GM19238 (cell line): ENCODE data around the gene MAP6.

ENCODE experiments used
- DNase-seq: peaks from one replicate; pipeline ENCODE4 v3.0.0; 2011; ENCODE audit warnings: low spot score; ENCODE audit not compliant: insufficient read length

MAP6 gene

DNA sequence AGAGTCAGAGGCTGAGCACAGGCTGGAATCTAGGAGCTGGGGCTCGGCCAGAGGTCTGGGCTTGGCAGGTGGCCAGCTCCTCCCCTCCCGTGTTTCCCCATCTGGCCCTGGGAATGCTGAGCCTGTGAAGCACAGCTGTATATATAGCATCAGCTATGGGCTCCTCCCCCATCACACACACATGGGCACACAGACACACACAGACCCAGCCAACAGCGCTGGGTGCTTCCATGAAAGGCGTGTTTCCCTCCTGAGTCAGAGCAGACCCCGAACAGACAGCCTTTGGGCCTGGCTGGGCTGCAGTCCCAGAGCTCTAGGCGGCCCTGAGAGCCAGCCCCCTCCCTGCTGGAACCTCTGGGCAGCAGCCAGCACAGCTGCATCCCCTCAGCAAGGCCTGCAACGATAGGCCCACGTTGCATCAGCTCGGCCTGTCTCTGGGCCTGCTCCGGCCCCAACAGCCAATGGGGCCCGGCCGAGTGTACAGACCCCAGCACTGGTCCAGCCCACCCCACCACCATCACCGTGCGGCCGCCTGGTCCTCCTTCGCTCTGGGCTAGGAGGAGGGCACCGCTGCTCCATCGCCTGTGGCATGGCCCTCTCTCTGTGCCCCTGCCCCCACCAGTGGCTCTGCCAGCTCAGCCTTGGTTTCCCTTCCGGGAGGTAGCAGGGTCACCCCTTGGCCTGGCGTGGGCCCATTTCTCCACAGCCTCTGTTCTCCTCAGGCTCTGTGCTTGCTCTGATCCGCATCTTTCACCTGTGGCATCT is 114.4 kb downstream of the MAP6 start:
- no peak for DNase-seq

GRCh38 chr11:75553889-75554257 is 115.0 kb downstream of the MAP6 start:
- no peak for DNase-seq

DNA sequence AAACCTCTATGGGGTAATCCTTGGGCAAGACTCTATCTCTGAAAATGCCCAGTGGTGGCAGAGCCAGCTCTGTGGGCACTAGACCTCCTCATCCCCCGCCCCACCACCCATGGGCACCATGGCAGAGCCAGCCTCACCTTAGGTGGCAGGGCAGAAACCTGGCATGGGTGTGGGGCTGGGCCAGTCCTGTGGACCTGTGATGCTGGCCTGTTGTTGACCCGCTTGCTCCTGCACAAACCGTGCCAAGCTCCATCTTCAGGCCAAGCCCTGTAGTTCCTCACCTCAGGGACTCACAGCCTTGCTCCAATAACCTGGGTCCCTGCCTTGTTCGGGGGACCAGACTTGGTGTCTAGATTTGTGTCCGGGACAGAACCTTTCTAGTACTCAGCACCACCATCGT is 115.7 kb downstream of the MAP6 start:
- no peak for DNase-seq

DNA sequence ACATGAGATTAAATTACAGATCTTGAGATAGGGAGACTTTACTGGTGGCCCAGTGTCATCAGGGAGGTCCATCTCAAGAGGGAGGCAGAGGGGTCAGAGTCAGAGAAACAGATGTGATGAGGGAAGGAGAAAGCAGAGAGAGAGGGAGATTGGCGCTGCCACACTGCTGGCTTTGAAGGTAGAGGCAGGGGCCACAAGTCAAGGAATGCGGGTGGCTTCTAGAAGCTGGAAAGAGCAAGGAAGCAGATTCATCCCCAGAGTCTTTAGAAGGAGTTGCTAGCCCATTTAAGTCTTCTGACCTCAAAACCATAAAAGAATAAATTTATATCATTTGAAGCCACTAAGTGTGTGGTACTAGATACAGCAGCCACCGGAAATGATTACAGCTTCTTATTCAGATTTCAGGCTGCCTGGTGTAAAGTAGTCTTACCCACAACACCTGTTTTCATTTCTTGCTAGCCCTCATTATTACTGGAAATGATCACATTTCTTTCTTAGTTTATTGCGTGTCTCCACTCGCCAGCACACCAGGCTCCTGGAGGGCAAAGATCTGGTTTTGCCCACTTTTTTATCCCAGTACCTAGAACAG is 119.4 kb downstream of the MAP6 start:
- DNase-seq, result no peak

DNA sequence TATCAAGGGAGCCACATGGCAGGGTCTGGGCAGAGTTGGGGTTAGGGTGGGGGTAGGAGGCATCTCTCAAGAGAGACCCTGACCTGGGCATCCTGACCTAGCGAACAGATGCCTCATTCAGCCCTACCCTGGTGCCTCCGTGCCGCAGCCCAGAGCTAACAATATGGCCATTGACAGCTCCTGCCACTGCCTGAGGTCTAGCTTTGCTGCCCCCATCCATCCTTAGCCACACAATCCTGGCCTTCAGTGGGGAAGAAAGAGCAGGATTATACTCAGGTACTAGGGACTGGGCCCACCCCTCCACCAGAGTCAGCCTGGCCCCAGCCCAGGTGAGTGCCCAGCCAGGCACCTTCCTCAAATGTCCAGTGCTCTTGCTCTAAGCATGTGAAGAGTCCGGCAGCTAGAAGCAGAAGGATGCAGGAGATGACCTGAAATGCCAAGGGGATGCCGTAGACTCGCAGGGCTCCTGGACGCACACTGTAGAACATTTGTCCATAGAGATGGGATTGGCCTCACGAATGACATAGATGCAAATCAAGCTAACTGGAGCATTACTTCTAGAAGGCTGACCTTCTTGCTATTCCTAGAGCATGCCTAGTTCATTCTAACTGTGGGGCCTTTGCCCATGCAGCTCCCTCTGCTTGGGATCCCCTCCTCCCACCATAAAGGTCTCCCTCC is 120.1 kb downstream of the MAP6 start:
- no peak for DNase-seq

DNA sequence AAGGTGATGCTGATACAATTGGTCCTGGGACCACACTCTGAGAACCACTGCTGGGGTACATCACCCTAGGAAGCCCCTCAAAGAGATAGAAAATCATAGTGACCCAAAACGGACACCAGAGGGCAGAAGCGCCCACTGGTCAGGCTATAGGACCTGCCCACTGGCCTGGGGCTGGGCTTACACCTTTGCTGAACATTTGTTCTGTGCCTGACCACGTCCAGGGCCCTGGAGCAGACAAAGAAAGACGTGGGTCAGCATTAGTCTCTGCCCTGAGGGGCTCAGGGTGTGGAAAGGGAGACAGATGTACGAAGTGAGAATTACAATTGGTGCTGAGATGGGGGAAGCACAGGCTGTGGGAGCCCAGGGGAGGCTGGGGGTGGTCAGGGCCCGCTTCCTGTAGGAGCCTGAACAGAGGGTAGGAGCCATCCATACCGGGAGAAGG is 121.2 kb downstream of the MAP6 start:
- DNase-seq, result no peak

DNA sequence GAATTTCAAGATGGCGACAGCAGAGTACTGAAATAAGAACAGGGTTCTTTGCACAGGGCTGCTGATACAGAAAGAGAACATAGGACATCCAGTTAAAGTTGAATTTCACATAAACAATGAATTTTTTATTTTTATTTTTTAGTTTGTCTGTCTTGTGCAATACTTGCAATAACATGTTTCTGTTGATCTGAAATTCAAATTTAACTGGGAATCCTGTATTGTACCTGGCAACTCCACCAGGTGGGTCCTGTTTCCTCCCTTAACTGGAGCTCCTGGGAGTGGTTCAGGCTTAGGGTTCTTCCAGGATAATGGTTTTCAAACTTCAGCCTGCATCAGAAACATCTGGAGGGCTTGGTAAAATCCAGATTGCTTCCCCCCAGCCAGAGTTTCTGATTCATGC is 121.7 kb downstream of the MAP6 start:
- no peak for DNase-seq

- DNase-seq, result no peak
Observed at GRCh38 chr11:75543806-75544205, 125.0 kb downstream of the MAP6 start.

DNA sequence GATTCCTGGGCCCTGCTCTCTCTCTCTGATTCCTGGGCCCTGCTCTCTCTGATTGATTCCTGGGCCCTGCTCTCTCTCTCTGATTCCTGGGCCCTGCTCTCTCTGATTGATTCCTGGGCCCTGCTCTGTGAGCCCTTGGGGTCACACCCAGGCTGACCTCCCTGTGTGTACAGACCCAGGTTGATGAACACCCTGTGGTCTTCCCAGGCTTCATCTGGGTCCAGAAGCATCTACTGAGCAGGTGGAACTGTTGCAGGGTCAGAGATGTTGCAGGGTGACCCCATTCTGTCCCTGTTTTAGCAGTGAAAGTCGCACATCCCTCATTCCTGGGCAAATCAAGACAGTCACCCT is 126.8 kb downstream of the MAP6 start:
- DNase-seq, result no peak

GRCh38 chr11:75541193-75542087 is 127.4 kb downstream of the MAP6 start:
- DNase-seq, result no peak

- no peak for DNase-seq
Observed at GRCh38 chr11:75539459-75540334, 129.1 kb downstream of the MAP6 start.

DNA sequence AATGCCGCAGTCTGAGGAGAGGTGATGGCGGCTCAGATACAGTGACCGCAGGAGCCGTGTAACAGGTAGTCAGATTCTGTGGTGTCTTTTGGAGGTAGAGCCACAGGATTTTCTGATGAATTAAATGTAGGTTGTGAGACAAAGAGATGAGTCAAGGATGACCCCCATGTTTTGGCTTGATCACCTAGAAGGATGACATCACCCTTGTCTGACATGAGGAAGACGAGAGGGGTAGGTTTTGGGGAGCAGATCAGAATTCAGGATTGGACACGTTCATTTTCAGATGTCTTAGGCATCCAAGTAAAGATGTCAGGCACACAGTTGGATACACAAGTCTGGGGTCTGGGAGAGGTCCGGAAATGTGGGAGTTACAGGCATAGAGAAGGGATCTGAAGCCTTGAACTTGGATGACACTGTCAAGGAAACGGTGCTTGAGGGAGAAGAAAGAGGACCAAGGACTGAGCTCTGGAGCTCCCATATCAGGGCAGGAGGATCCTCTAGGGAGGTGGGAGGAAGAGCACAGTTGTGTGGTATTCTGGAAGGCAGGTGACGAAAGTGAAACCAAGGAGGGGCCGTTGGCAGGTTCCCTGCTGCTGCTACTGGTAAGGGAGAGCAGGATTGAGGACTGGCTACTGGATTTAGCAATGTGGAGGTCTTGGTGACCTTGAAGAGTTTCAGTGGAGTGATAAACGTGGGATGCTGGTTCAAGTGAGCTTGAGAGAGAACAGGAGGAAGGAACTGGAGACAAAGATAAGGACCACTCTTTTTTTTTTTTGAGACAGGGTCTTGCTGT is 130.5 kb downstream of the MAP6 start:
- DNase-seq, result no peak

DNA sequence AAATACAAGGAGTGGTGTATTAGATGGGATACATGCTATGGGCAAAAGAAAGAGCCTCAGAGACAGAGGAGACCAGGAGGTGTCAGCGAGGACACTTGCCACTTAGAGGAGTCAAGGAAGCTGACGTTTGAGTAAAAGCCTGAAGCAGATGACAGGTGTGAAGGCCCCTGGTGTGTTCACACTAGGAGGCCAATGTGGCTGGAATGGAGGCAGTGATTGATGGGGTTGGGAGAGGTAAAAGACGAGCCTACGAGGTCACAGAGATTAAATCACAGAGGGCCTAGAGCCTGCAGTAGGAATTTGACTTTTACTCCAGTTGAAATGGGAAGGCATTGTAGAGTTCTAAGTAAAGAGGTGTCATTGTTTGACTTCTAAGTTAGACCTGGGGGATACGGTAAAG is 131.1 kb downstream of the MAP6 start:
- DNase-seq, result no peak
